Measurements from ENCODE around the gene ANTXR1. TPM values are rescaled to one million over a fixed set of nuclear protein-coding genes. Genes with fewer than 3 reads are reported as not detected.

Gene ANTXR1
- total RNA-seq, 1 donor from 2014 or later = 73.4 TPM

- H3K27me3 Mint-ChIP-seq = peaks cover 17% of the 10 kb centered on the region
- H3K4me1 Mint-ChIP-seq (ENCODE audit: low read depth) = no peaks in the 10 kb centered on the region
- DNase-seq (ENCODE audit: low spot score, unreplicated experiment) = no peak
- H3K36me3 Mint-ChIP-seq (ENCODE audit: insufficient read depth) = no peaks in the 10 kb centered on the region
- H3K27ac Mint-ChIP-seq = no peak overlapping the region
- H3K9me3 Mint-ChIP-seq (ENCODE audit: low read depth) = no peaks in the 10 kb centered on the region
- no peak for TF ChIP-seq CTCF (IDR thresholded peaks at IDR 0.05; ENCODE audit: unreplicated experiment)
- no peak overlapping the region for H3K4me3 Mint-ChIP-seq (ENCODE audit: low read depth)
Observed at GRCh38 chr2:68992933-68993332, 20.0 kb upstream of the ANTXR1 start.

GRCh38 chr2:68993660-68994059 is 19.3 kb upstream of the ANTXR1 start:
- DNase-seq (ENCODE audit: low spot score, unreplicated experiment) = no peak
- no peak for TF ChIP-seq CTCF (IDR thresholded peaks at IDR 0.05; ENCODE audit: unreplicated experiment)

GRCh38 chr2:68994864-68995263 is 18.1 kb upstream of the ANTXR1 start:
- Mint-ChIP-seq H3K4me1 (ENCODE audit: low read depth) (no peaks in the 10 kb centered on the region), H3K36me3 (ENCODE audit: insufficient read depth) (no peaks in the 10 kb centered on the region), H3K4me3 (ENCODE audit: low read depth) (no peak overlapping the region), H3K27ac (no peak overlapping the region), H3K27me3 (peaks cover 14% of the 10 kb centered on the region), H3K9me3 (ENCODE audit: low read depth) (no peaks in the 10 kb centered on the region)
- DNase-seq (ENCODE audit: low spot score, unreplicated experiment) = no peak
- no peak for TF ChIP-seq CTCF (IDR thresholded peaks at IDR 0.05; ENCODE audit: unreplicated experiment)

More at GRCh38 chr2:68993660-68994059, 19.3 kb upstream of the ANTXR1 start:
- no peak overlapping the region for H3K4me3 Mint-ChIP-seq (ENCODE audit: low read depth)
- no peaks in the 10 kb centered on the region for H3K9me3 Mint-ChIP-seq (ENCODE audit: low read depth)
- no peaks in the 10 kb centered on the region for H3K36me3 Mint-ChIP-seq (ENCODE audit: insufficient read depth)
- no peaks in the 10 kb centered on the region for H3K4me1 Mint-ChIP-seq (ENCODE audit: low read depth)
- H3K27ac Mint-ChIP-seq = no peak overlapping the region
- peaks cover 17% of the 10 kb centered on the region for H3K27me3 Mint-ChIP-seq

GRCh38 chr2:68995916-68996315 is 17.1 kb upstream of the ANTXR1 start:
- no peak for DNase-seq (ENCODE audit: low spot score, unreplicated experiment)
- Mint-ChIP-seq H3K9me3 (ENCODE audit: low read depth) (no peaks in the 10 kb centered on the region), H3K36me3 (ENCODE audit: insufficient read depth) (no peaks in the 10 kb centered on the region), H3K4me1 (ENCODE audit: low read depth) (no peaks in the 10 kb centered on the region), H3K27ac (no peak overlapping the region), H3K27me3 (peaks cover 8% of the 10 kb centered on the region), H3K4me3 (ENCODE audit: low read depth) (no peak overlapping the region)
- TF ChIP-seq CTCF (IDR thresholded peaks at IDR 0.05; ENCODE audit: unreplicated experiment) = no peak

GRCh38 chr2:68997401-68997800 is 15.6 kb upstream of the ANTXR1 start:
- no peak for TF ChIP-seq CTCF (IDR thresholded peaks at IDR 0.05; ENCODE audit: unreplicated experiment)
- Mint-ChIP-seq H3K4me1 (ENCODE audit: low read depth) (no peaks in the 10 kb centered on the region), H3K27me3 (peaks cover 8% of the 10 kb centered on the region), H3K36me3 (ENCODE audit: insufficient read depth) (no peaks in the 10 kb centered on the region), H3K4me3 (ENCODE audit: low read depth) (no peak overlapping the region), H3K27ac (no peak overlapping the region), H3K9me3 (ENCODE audit: low read depth) (peaks cover 11% of the 10 kb centered on the region)
- DNase-seq (ENCODE audit: low spot score, unreplicated experiment) = no peak

Measured in progenitor cell of endocrine pancreas (in vitro differentiated cells).